HL-60 (cell line): ENCODE data around the gene ZFP64.

Experiments
- DNase-seq, 2 experiments: peaks; one replicate each; pipeline ENCODE4 v3.0.0-alpha.2; 2010 to 2020; ENCODE audit warnings: low read depth in 1 of 2, low spot score in 1 of 2
- H3K27ac ChIP-seq: fragments of 250-450 bp; sonication (Bioruptor Pico); replicated peaks from 2 replicates; pipeline ENCODE4 v1.5.1; 2020; ENCODE audit warnings: mild to moderate bottlenecking, moderate library complexity
- H3K27me3 ChIP-seq: fragments of 250-450 bp; sonication (Bioruptor Pico); 2 replicates; pipeline ENCODE4 v1.5.1; 2021; ENCODE audit warnings: mild to moderate bottlenecking, moderate library complexity; ENCODE audit not compliant: insufficient read depth, poor library complexity, severe bottlenecking
- H3K4me3 ChIP-seq: replicated peaks from 2 replicates; pipeline ENCODE4 v1.5.1; 2011; ENCODE audit warnings: mild to moderate bottlenecking, control low read depth, low read length; ENCODE audit not compliant: insufficient read depth
- GABPA ChIP-seq: IDR thresholded peaks from 2 replicates; pipeline ENCODE4 v1.6.1; 2012; ENCODE audit warnings: low read depth
- POLR2AphosphoS5 ChIP-seq: IDR thresholded peaks from 2 replicates; pipeline ENCODE4 v1.6.1; 2012; ENCODE audit warnings: low read depth
- REST ChIP-seq: IDR thresholded peaks from 2 replicates; pipeline ENCODE4 v1.6.1; 2012; ENCODE audit warnings: low read depth; ENCODE audit not compliant: insufficient replicate concordance
- SPI1 ChIP-seq: IDR thresholded peaks from 2 replicates; pipeline ENCODE4 v1.6.1; 2012; ENCODE audit warnings: low read depth, mild to moderate bottlenecking, borderline replicate concordance
- long read RNA-seq: library from polyadenylated mRNA; unstranded; transcript quantifications from one replicate; pipeline ENCODE4 v2.0.0, GENCODE V29; 2020
- TF ChIP-seq, protein P1 (sequence below): IDR thresholded peaks from one replicate; pipeline ENCODE4 v1.5.1; 2011; ENCODE audit warnings: low read length, control low read depth, inconsistent platforms; ENCODE audit not compliant: insufficient read depth

Gene ZFP64
- long read RNA-seq, transcript ZFP64-201 (6 exons, 3,264 nt), result major isoform, 48 of 67 reads
- long read RNA-seq, transcript ZFP64-204 (6 exons, 3,040 nt), result minor isoform, 10 of 67 reads
- long read RNA-seq, partial matches to known transcripts, result 0 of 67 reads
- long read RNA-seq, other reads (novel, unspliced or antisense), result 6 of 67 reads

- TF ChIP-seq REST (no peak), POLR2AphosphoS5 (peak; percentile 75), GABPA (peak; percentile 76), SPI1 (peak; percentile 64)
- TF ChIP-seq, protein P1, sequence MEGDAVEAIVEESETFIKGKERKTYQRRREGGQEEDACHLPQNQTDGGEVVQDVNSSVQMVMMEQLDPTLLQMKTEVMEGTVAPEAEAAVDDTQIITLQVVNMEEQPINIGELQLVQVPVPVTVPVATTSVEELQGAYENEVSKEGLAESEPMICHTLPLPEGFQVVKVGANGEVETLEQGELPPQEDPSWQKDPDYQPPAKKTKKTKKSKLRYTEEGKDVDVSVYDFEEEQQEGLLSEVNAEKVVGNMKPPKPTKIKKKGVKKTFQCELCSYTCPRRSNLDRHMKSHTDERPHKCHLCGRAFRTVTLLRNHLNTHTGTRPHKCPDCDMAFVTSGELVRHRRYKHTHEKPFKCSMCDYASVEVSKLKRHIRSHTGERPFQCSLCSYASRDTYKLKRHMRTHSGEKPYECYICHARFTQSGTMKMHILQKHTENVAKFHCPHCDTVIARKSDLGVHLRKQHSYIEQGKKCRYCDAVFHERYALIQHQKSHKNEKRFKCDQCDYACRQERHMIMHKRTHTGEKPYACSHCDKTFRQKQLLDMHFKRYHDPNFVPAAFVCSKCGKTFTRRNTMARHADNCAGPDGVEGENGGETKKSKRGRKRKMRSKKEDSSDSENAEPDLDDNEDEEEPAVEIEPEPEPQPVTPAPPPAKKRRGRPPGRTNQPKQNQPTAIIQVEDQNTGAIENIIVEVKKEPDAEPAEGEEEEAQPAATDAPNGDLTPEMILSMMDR, result peak; percentile 52
- Histone ChIP-seq H3K27me3 (no peaks in the 10 kb centered on the region), H3K4me3 (peak within 1 kb of the TSS; percentile 92), H3K27ac (peak within 1 kb of the TSS; percentile 93)
- peak; percentile 41 to 77 for DNase-seq
Measured at GRCh38 chr20:52191132-52191915, at the start of gene ZFP64. TSS of gene ZFP64 (minus strand) at chr20:52191779. CDS start at chr20:52191636, 143 bp downstream.

DNA sequence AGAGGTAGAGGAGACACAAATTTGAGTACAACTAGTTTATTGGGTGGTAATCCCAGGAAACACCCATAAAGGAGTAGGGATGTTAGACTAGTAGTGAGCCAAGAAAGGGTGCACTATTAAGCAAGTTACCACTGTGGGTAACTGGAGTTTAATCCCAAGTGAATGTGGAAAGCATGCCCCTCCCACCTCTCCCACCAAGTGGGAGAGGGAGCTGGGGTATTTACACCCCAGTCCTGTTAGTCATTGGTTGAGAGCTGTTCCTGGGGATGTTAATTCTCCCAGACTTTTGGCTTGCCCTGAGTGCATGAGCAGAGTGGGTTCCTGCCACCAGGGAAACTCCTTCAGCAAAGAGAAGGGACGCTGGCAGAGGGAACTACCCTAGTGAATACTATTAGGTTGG is 49.2 kb upstream of the ZFP64 start:
- no peak for DNase-seq
- Histone ChIP-seq H3K27me3 (no peaks in the 10 kb centered on the region), H3K27ac (no peak overlapping the region), H3K4me3 (no peak overlapping the region)
- no peak for TF ChIP-seq SPI1
- TF ChIP-seq, protein P1, result no peak
- no peak for TF ChIP-seq POLR2AphosphoS5
- no peak for TF ChIP-seq REST
- no peak for TF ChIP-seq GABPA

DNA sequence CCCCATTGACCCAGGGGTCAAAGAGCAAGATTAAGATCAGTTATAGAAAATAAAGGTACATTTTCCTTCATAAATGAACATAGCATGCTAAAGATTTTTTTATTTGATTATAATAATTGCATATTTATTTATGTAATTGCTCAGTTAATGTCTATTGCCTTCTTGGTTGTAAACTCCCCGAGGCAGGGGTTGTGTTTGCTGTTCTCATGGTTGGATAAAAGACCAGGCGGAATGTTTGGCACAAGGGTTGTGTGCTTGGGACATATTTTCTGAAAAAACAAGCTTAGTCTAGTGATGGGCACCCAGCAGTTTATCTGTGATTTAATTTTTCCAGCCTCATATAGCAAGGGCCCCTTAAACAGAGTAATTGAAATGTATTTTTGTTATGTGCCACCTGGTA is 47.5 kb upstream of the ZFP64 start:
- H3K4me3 ChIP-seq, result no peak overlapping the region
- H3K27me3 ChIP-seq, result no peaks in the 10 kb centered on the region
- no peak for DNase-seq
- H3K27ac ChIP-seq, result no peak overlapping the region
- no peak for TF ChIP-seq REST
- TF ChIP-seq, protein P1, result no peak
- TF ChIP-seq SPI1, result no peak
- no peak for TF ChIP-seq POLR2AphosphoS5
- no peak for TF ChIP-seq GABPA
